Measurements from ENCODE around the gene DIS3L.
"Not testable (repeated sequence)": the region's sequence is repeated elsewhere in the genome, so short reads cannot be mapped to it uniquely, and the experiment has no call there.

DIS3L gene

GRCh38 chr15:66278671-66279070 is 14.7 kb upstream of the DIS3L start:
- DNase-seq: no peak

- DNase-seq: no peak
Observed at GRCh38 chr15:66284271-66284670, 9.1 kb upstream of the DIS3L start.

- DNase-seq: no peak
Observed at GRCh38 chr15:66285533-66286280, 7.7 kb upstream of the DIS3L start.

GRCh38 chr15:66287461-66288057 is 5.8 kb upstream of the DIS3L start:
- no peak for DNase-seq

GRCh38 chr15:66288093-66288492 is 5.3 kb upstream of the DIS3L start:
- no peak for DNase-seq

- DNase-seq: no peak
Observed at GRCh38 chr15:66288551-66289185, 4.7 kb upstream of the DIS3L start.

GRCh38 chr15:66290007-66290406 is 3.4 kb upstream of the DIS3L start:
- DNase-seq: no peak

- no peak for DNase-seq
Observed at GRCh38 chr15:66290518-66290917, 2.9 kb upstream of the DIS3L start.

- DNase-seq: no peak
Observed at GRCh38 chr15:66291816-66292570, 1.4 kb upstream of the DIS3L start.

- no peak for DNase-seq
Observed at GRCh38 chr15:66292571-66293418, 573 bp upstream of the DIS3L start.

- DNase-seq: no peak
Observed at GRCh38 chr15:66294157-66294931, 976 bp downstream of the DIS3L start.

- no peak for DNase-seq
Observed at GRCh38 chr15:66294932-66295235, 1.5 kb downstream of the DIS3L start.

- DNase-seq: no peak
Observed at GRCh38 chr15:66296186-66296585, 2.8 kb downstream of the DIS3L start.

GRCh38 chr15:66298803-66299251 is 5.5 kb downstream of the DIS3L start:
- DNase-seq: no peak

GRCh38 chr15:66302489-66303278 is 9.3 kb downstream of the DIS3L start:
- no peak for DNase-seq

- DNase-seq: not testable (repeated sequence)
Observed at GRCh38 chr15:66304425-66304824, 11.1 kb downstream of the DIS3L start.

- DNase-seq: no peak
Observed at GRCh38 chr15:66306381-66306780, 13.0 kb downstream of the DIS3L start.

- DNase-seq: no peak
Observed at GRCh38 chr15:66308531-66308930, 15.2 kb downstream of the DIS3L start.

GRCh38 chr15:66309828-66310227 is 16.5 kb downstream of the DIS3L start:
- DNase-seq: no peak

- no peak for DNase-seq
Observed at GRCh38 chr15:66310786-66311185, 17.4 kb downstream of the DIS3L start.

GRCh38 chr15:66312144-66312543 is 18.8 kb downstream of the DIS3L start:
- DNase-seq: no peak
